ENCODE data around the gene EDEM3.

The EDEM3 gene

GRCh38 chr1:184664661-184665060 lies 90.0 kb downstream of the EDEM3 start:
- DNase-seq: no peak

GRCh38 chr1:184664042-184664660 lies 90.5 kb downstream of the EDEM3 start:
- no peak for DNase-seq

- no peak for DNase-seq
Measured at GRCh38 chr1:184661801-184662200, 92.9 kb downstream of the EDEM3 start.

GRCh38 chr1:184660462-184661191 lies 94.0 kb downstream of the EDEM3 start:
- no peak for DNase-seq

GRCh38 chr1:184658055-184658454 lies 96.6 kb downstream of the EDEM3 start:
- DNase-seq: no peak

GRCh38 chr1:184656221-184656620 lies 98.4 kb downstream of the EDEM3 start:
- DNase-seq: no peak

- no peak for DNase-seq
Measured at GRCh38 chr1:184655185-184655584, 99.5 kb downstream of the EDEM3 start.

- DNase-seq: no peak
Measured at GRCh38 chr1:184650177-184650866, 104.3 kb downstream of the EDEM3 start.

GRCh38 chr1:184649451-184649888 lies 105.2 kb downstream of the EDEM3 start:
- no peak for DNase-seq

- no peak for DNase-seq
Measured at GRCh38 chr1:184648856-184649201, 105.8 kb downstream of the EDEM3 start.

GRCh38 chr1:184648160-184648855 lies 106.3 kb downstream of the EDEM3 start:
- DNase-seq: no peak

GRCh38 chr1:184647471-184647870 lies 107.2 kb downstream of the EDEM3 start:
- DNase-seq: no peak

- DNase-seq: no peak
Measured at GRCh38 chr1:184646824-184647223, 107.8 kb downstream of the EDEM3 start.

- DNase-seq: no peak
Measured at GRCh38 chr1:184646178-184646701, 108.4 kb downstream of the EDEM3 start.

GRCh38 chr1:184644771-184645170 lies 109.9 kb downstream of the EDEM3 start:
- no peak for DNase-seq

- no peak for DNase-seq
Measured at GRCh38 chr1:184643661-184644060, 111.0 kb downstream of the EDEM3 start.

- no peak for DNase-seq
Measured at GRCh38 chr1:184641894-184642293, 112.8 kb downstream of the EDEM3 start.

- DNase-seq: no peak
Measured at GRCh38 chr1:184640505-184640904, 114.2 kb downstream of the EDEM3 start.
